Stimulated activated CD4-positive, alpha-beta T cell treated with anti-CD3 and anti-CD28 coated beads, Interleukin-15, amount 100 ng/mL, for 1 hour (primary cell): ENCODE measurements around the gene ZNF573.

Experiments
- DNase-seq, 2 donors: peaks; one replicate each; pipeline ENCODE4 v3.0.0-alpha.2; 2020; ENCODE audit warnings: low read depth in 1 of 2, low spot score in 1 of 2

The ZNF573 gene

GRCh38 chr19:37695144-37695899 lies 84.1 kb downstream of the ZNF573 start:
- DNase-seq = no peak

GRCh38 chr19:37692956-37693620 lies 86.3 kb downstream of the ZNF573 start:
- DNase-seq = no peak

- DNase-seq = peak; percentile 51 to 62
Measured at GRCh38 chr19:37691881-37692504, 87.4 kb downstream of the ZNF573 start.
